OCI-LY3 (cell line): ENCODE measurements around the gene MED10.

Experiments used
- H2AFZ ChIP-seq: fragments of 200-600, 300-600 bp; shearing (Covaris generic); 2 replicates; pipeline ENCODE4 v1.6.0; 2014; ENCODE audit warnings: antibody characterized with exemption, low read depth, low read length
- H3K27ac ChIP-seq: fragments of 200-600, 300-600 bp; sonication (generic); 2 replicates; pipeline ENCODE4 v1.5.1; 2014; ENCODE audit warnings: mild to moderate bottlenecking, low read length, moderate library complexity, mixed read lengths
- H3K27me3 ChIP-seq: fragments of 200-600, 300-600 bp; sonication (generic); 2 replicates; pipeline ENCODE4 v1.6.1; 2014; ENCODE audit warnings: low read depth, low read length, mixed read lengths
- H3K36me3 ChIP-seq: fragments of 200-600, 300-600 bp; sonication (generic); replicated peaks from 2 replicates; pipeline ENCODE3; 2014; ENCODE audit warnings: low read depth, low read length, mixed read lengths
- H3K4me1 ChIP-seq: fragments of 300-600, 200-600 bp; sonication (generic); 2 replicates; pipeline ENCODE4 v1.6.1; 2014; ENCODE audit warnings: low read length, mixed read lengths
- H3K4me2 ChIP-seq: fragments of 200-600, 300-600 bp; sonication (generic); 2 replicates; pipeline ENCODE4 v1.6.1; 2014; ENCODE audit warnings: low read length, mixed read lengths
- H3K4me3 ChIP-seq: fragments of 300-600, 200-600 bp; sonication (generic); 2 replicates; pipeline ENCODE4 v1.5.1; 2014; ENCODE audit warnings: antibody characterized with exemption, mild to moderate bottlenecking, low read length, moderate library complexity
- H3K79me2 ChIP-seq: fragments of 300-600, 200-600 bp; shearing (Covaris generic); 2 replicates; pipeline ENCODE4 v1.6.1; 2014; ENCODE audit warnings: mild to moderate bottlenecking, low read length, mixed read lengths
- H3K9ac ChIP-seq: fragments of 300-600, 200-600 bp; shearing (Covaris generic); 2 replicates; pipeline ENCODE4 v1.6.0; 2014; ENCODE audit warnings: mild to moderate bottlenecking, low read length, moderate library complexity
- H3K9me3 ChIP-seq: fragments of 200-600, 300-600 bp; shearing (Covaris generic); 2 replicates; pipeline ENCODE4 v1.6.1; 2014; ENCODE audit warnings: low read length, mixed read lengths; ENCODE audit not compliant: insufficient read depth
- H4K20me1 ChIP-seq: fragments of 200-600, 300-600 bp; sonication (generic); 2 replicates; pipeline ENCODE4 v1.6.1; 2016; ENCODE audit warnings: low read length, mixed read lengths; ENCODE audit not compliant: insufficient read depth
- EZH2phosphoT487 ChIP-seq: fragments of 200-600 bp; shearing (Covaris generic); IDR thresholded peaks from 2 replicates; pipeline ENCODE4 v1.6.1; 2018; ENCODE audit warnings: antibody characterized with exemption, mixed run types, low read depth
- TF ChIP-seq, protein P1 (sequence below): fragments of 200-600, 300-600 bp; sonication (generic); IDR thresholded peaks from 2 replicates; pipeline ENCODE4 v1.5.1; 2014; ENCODE audit warnings: antibody characterized with exemption, low read length, low read depth

The MED10 gene

DNA sequence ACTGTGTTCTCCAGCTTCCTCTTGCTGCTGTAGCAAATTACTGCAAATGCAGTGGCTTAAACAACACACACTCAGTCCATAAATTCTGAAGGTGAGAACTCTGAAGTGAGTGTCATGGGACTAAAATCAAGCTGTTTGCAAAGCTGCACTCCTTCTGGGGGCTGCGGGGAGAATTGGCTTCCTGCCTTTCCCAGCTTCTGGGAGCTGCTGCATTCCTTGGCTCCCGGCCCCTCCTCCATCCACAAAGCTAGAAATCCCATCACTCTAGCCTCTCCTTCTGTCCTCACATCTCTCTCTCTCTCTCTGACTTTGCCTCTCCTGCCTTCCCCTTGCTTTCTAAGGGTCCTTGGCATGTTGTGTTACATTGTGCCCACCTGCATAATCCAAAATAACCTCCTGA is 14.2 kb upstream of the MED10 start:
- H3K4me3 ChIP-seq, result no peak overlapping the region
- H3K27me3 ChIP-seq, result no peaks in the 10 kb centered on the region
- H3K27ac ChIP-seq, result no peak overlapping the region
- no peaks in the 10 kb centered on the region for H3K36me3 ChIP-seq
- H2AFZ ChIP-seq, result no peak overlapping the region
- H3K4me2 ChIP-seq, result no peak overlapping the region
- no peaks in the 10 kb centered on the region for H3K9me3 ChIP-seq
- H3K9ac ChIP-seq, result no peak overlapping the region
- TF ChIP-seq, protein P1, sequence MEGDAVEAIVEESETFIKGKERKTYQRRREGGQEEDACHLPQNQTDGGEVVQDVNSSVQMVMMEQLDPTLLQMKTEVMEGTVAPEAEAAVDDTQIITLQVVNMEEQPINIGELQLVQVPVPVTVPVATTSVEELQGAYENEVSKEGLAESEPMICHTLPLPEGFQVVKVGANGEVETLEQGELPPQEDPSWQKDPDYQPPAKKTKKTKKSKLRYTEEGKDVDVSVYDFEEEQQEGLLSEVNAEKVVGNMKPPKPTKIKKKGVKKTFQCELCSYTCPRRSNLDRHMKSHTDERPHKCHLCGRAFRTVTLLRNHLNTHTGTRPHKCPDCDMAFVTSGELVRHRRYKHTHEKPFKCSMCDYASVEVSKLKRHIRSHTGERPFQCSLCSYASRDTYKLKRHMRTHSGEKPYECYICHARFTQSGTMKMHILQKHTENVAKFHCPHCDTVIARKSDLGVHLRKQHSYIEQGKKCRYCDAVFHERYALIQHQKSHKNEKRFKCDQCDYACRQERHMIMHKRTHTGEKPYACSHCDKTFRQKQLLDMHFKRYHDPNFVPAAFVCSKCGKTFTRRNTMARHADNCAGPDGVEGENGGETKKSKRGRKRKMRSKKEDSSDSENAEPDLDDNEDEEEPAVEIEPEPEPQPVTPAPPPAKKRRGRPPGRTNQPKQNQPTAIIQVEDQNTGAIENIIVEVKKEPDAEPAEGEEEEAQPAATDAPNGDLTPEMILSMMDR, result no peak
- TF ChIP-seq EZH2phosphoT487, result no peak
- no peaks in the 10 kb centered on the region for H3K79me2 ChIP-seq
- H3K4me1 ChIP-seq, result no peaks in the 10 kb centered on the region
- H4K20me1 ChIP-seq, result no peaks in the 10 kb centered on the region

DNA sequence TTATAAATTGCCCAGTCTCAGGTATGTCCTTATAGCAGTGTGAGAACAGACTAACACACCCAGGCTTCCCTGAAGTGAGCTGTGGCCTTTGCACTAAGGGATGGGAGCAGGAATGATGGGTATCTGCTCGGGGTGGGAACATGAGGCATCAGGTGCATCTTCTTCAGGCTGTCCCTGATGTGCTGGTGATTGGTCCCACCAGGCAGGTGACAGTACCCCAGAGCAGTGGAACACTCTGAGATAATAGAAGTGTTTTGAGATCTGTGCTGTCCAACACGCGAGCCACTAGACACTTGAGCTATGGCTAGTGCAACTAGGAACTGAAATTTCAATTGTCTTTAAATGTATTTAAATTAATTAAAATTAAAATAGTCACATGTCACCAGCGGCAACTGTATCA is 12.8 kb upstream of the MED10 start:
- Histone ChIP-seq H3K9me3 (no peaks in the 10 kb centered on the region), H3K27ac (no peak overlapping the region), H3K4me1 (no peaks in the 10 kb centered on the region), H3K9ac (no peak overlapping the region), H3K79me2 (no peaks in the 10 kb centered on the region), H3K36me3 (no peaks in the 10 kb centered on the region), H4K20me1 (no peaks in the 10 kb centered on the region), H2AFZ (no peak overlapping the region), H3K4me2 (no peak overlapping the region), H3K4me3 (no peak overlapping the region), H3K27me3 (no peaks in the 10 kb centered on the region)
- TF ChIP-seq, protein P1, result no peak
- TF ChIP-seq EZH2phosphoT487, result no peak

DNA sequence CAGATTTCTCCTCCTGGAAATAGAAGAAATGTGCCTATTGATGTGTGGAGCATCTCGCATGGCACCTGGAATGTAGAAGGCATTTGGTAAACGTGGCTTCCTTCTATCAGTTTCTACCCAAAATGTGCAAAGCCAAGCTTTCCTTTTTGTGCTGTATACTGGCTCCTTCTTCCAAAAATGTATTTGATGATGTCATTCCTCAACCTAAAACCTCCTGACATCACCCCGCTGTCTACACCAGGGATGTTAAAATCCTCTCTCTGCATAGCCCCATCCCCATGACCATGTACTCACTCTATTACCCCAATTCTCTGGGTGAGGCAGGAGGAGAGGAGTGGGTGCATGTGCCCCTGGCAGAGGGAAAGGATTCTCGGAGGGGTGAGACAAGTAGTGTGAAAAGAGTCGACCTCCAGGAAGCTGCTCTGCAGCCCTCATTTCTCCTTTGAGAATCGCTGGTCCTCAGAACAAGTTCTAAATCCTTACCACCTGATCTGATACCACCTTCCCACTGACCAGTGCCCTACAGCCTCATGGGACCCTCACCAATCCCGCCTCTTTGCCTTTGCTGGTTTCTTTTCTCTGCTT is 11.7 kb upstream of the MED10 start:
- Histone ChIP-seq H3K27me3 (no peaks in the 10 kb centered on the region), H3K4me2 (no peak overlapping the region)
- TF ChIP-seq, protein P1, result no peak
- no peak for TF ChIP-seq EZH2phosphoT487

DNA sequence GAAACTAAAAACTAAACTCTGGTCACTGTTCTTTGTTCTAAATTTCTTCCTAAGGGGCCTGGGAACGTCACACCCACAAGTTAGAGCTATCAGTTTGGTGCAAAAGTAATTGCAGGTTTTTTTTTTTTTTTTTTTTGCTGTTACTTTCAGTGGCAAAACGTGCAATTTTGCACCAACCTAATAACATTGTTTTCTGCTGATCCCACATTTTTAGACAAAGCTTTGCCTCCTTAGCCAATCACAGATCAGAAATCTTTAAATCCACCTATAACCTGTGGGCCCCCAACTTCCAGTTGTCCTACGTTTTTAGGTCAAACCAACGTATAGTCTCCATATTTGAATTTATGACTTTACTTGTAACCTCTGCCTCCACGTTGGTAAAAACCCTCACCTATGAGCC is 11.1 kb upstream of the MED10 start:
- no peak overlapping the region for H2AFZ ChIP-seq
- TF ChIP-seq, protein P1, result no peak
- TF ChIP-seq EZH2phosphoT487, result no peak

More for the DNA sequence above, 11.7 kb upstream of the MED10 start:
- H3K36me3 ChIP-seq, result no peaks in the 10 kb centered on the region
- no peaks in the 10 kb centered on the region for H3K9me3 ChIP-seq
- H3K4me3 ChIP-seq, result no peak overlapping the region
- no peak overlapping the region for H3K9ac ChIP-seq
- no peaks in the 10 kb centered on the region for H3K79me2 ChIP-seq
- H2AFZ ChIP-seq, result no peak overlapping the region
- no peaks in the 10 kb centered on the region for H3K4me1 ChIP-seq
- no peak overlapping the region for H3K27ac ChIP-seq
- H4K20me1 ChIP-seq, result no peaks in the 10 kb centered on the region

More for the DNA sequence above, 11.1 kb upstream of the MED10 start:
- H3K9me3 ChIP-seq, result no peaks in the 10 kb centered on the region
- no peak overlapping the region for H3K27ac ChIP-seq
- H3K36me3 ChIP-seq, result no peaks in the 10 kb centered on the region
- no peaks in the 10 kb centered on the region for H4K20me1 ChIP-seq
- no peaks in the 10 kb centered on the region for H3K27me3 ChIP-seq
- no peak overlapping the region for H3K9ac ChIP-seq
- H3K4me2 ChIP-seq, result no peak overlapping the region
- H3K79me2 ChIP-seq, result no peaks in the 10 kb centered on the region
- H3K4me1 ChIP-seq, result no peaks in the 10 kb centered on the region
- H3K4me3 ChIP-seq, result no peak overlapping the region
